Tibial nerve (tissue), 4 donors: ENCODE results near the gene SCGB2B2.
A peak's percentile ranks its signal among the peaks of the same experiment; 100 is the strongest.

Source experiments
- EP300 ChIP-seq, 2 donors: sonication (generic); formaldehyde crosslinking; IDR thresholded peaks; one replicate each; pipeline ENCODE4 v1.6.1; 2017; ENCODE audit warnings: antibody characterized with exemption in 2 of 2, mild to moderate bottlenecking in 1 of 2
- POLR2A ChIP-seq, 2 donors: fragments of 450-650 bp; IDR thresholded peaks; one replicate each; pipeline ENCODE4 v1.6.1; 2017; ENCODE audit warnings: antibody characterized with exemption in 2 of 2, mild to moderate bottlenecking in 2 of 2, moderate library complexity in 2 of 2
- TF ChIP-seq, protein P1 (sequence below), 5 experiments: fragments of 200-600 bp in 3 of 5; fragments of 450-650 bp in 2 of 5; sonication (generic) in 3 of 5; IDR thresholded peaks; one replicate each; pipeline ENCODE4 v1.5.1; 2016 to 2019; ENCODE audit warnings: antibody characterized with exemption in 5 of 5, mild to moderate bottlenecking in 3 of 5, moderate library complexity in 2 of 5

DNA sequence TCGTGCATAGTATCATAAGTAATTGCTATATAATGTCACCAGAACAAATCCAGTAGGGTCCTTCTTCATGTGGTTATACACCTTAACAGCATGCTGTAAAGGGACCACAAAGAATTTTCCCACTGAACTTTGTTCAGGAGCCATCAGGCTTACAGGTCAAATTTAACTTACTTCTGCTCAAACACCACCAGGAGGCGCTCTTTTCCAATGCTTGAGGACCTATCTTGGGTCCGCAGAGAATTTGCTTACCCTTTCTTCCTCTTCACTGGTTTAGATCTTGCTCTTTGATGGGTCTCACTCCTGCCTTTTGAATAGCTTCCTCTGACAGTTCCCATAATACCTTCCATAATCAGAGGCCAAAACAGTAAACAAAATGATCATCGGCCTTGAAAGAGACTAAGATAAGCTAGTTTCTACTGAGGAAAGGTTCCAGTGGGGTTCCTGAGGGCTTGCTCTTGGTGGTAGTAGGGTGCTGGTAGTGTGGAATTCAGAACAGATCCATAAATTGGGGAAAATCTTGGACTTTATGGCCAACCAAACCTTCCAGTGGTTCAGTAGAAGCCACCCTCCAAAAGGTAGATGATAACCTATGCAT, 37.4 kb downstream of the SCGB2B2 start:
- TF ChIP-seq, protein P1, sequence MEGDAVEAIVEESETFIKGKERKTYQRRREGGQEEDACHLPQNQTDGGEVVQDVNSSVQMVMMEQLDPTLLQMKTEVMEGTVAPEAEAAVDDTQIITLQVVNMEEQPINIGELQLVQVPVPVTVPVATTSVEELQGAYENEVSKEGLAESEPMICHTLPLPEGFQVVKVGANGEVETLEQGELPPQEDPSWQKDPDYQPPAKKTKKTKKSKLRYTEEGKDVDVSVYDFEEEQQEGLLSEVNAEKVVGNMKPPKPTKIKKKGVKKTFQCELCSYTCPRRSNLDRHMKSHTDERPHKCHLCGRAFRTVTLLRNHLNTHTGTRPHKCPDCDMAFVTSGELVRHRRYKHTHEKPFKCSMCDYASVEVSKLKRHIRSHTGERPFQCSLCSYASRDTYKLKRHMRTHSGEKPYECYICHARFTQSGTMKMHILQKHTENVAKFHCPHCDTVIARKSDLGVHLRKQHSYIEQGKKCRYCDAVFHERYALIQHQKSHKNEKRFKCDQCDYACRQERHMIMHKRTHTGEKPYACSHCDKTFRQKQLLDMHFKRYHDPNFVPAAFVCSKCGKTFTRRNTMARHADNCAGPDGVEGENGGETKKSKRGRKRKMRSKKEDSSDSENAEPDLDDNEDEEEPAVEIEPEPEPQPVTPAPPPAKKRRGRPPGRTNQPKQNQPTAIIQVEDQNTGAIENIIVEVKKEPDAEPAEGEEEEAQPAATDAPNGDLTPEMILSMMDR (IDR thresholded peaks at IDR 0.05) = peak; percentile 27 to 63 (median 52)
- no peak for TF ChIP-seq EP300 (IDR thresholded peaks at IDR 0.05)
- TF ChIP-seq POLR2A (IDR thresholded peaks at IDR 0.05) = no peak
